ENCODE measurements around the gene RUNDC3A. TPM values are rescaled to one million over a fixed set of nuclear protein-coding genes. Genes with fewer than 3 reads are reported as not detected.

RUNDC3A gene
- total RNA-seq, 2 donors from 2014 or later: 0.81 TPM; not detected in 1

DNA sequence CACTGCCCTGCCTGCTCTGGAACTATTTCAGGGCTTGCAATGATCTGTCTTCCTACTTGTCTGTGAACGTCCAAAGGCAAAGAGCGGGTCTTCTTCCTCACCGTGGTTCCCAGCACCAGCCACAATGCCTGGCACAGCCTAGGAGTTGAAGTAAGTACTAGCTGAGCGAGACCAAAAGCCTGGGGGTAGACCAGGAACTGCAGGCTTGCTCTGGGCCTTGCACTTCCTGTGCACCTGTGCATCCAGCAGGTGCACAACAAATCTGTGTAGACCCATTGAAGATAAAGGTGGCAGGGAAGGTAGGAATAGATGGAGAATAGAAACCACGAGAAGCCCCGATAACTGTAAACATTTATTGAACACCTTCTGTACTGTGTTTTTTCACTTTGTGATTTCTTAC is 50.6 kb downstream of the RUNDC3A start:
- Histone ChIP-seq H3K9me3 (no peaks in the 10 kb centered on the region), H3K4me3 (no peak overlapping the region), H3K4me1 (ENCODE audit: control insufficient read depth in 1 of 2, low read depth in 2 of 2) (peaks cover 7 to 8% of the 10 kb centered on the region in 2 donors), H3K36me3 (no peaks in the 10 kb centered on the region), H3K27me3 (replicated peaks; ENCODE audit: insufficient read depth) (no peaks in the 10 kb centered on the region), H3K27ac (no peak overlapping the region)
- ATAC-seq (ENCODE audit: insufficient number of reproducible peaks, low FRiP score, low read depth) (no peak), DNase-seq (ENCODE audit: low spot score) (no peak)
- TF ChIP-seq, protein P1, sequence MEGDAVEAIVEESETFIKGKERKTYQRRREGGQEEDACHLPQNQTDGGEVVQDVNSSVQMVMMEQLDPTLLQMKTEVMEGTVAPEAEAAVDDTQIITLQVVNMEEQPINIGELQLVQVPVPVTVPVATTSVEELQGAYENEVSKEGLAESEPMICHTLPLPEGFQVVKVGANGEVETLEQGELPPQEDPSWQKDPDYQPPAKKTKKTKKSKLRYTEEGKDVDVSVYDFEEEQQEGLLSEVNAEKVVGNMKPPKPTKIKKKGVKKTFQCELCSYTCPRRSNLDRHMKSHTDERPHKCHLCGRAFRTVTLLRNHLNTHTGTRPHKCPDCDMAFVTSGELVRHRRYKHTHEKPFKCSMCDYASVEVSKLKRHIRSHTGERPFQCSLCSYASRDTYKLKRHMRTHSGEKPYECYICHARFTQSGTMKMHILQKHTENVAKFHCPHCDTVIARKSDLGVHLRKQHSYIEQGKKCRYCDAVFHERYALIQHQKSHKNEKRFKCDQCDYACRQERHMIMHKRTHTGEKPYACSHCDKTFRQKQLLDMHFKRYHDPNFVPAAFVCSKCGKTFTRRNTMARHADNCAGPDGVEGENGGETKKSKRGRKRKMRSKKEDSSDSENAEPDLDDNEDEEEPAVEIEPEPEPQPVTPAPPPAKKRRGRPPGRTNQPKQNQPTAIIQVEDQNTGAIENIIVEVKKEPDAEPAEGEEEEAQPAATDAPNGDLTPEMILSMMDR (IDR thresholded peaks at IDR 0.05): no peak

DNA sequence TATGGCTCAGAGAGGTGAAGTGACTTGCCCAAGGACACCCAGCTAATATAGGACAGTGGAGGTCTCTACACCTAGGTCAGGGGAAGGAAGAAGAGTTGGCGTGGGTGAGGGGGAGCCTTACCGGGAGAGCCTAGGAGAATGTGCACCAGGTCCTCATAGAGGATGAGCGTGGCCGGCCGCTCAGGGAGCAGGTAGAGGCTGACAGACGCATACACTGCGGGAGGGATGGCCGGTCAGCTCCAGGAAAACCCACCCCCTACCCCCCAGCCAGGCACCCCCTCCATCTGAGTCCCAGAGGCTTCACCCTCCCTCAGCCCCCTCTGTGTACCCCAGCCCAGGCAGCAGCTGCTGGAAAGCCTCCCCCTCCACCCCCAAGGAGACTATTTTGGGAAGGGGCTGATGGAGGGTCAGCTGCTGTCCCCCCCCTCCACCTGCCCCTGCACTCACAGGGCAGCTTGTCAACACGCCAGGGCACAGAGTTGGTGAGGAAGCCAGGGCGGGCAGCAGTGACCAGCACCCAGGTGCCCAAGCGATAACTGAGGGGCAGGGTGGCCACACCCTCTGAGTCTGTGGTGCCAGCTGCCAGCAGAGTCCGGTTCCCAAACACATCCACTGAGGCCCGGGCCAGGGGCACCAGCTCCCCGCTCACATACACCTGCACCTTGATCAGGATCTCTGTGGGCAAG is 51.2 kb downstream of the RUNDC3A start:
- no peaks in the 10 kb centered on the region for H3K36me3 ChIP-seq
- H3K9me3 ChIP-seq: no peaks in the 10 kb centered on the region
- DNase-seq (ENCODE audit: low spot score): no peak
- peaks cover under 1% of the 10 kb centered on the region for H3K27me3 ChIP-seq (replicated peaks; ENCODE audit: insufficient read depth)
- H3K27ac ChIP-seq: no peak overlapping the region
- TF ChIP-seq, protein P1 (IDR thresholded peaks at IDR 0.05): no peak
- ATAC-seq (ENCODE audit: insufficient number of reproducible peaks, low FRiP score, low read depth): no peak
- H3K4me1 ChIP-seq (ENCODE audit: control insufficient read depth in 1 of 2, low read depth in 2 of 2): peaks cover 7 to 10% of the 10 kb centered on the region in 2 donors
- H3K4me3 ChIP-seq: no peak overlapping the region

DNA sequence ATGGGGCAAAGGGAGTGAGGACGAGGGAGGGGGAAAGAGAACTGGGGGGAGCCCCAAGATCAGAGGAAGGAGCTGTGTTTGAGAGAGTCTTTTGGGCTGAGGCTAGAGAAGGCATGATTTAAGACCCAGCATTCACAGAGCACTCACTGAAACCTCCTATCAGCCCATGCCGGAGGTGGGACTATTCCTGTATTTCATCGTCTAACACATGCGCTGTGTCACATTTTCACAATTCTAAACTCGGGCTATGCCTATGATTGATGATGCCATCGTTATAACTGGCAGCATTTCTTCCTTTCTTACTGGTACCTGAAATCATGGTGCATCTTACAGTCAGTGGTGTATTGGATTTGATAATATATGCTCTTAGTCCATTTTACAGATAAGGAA is 51.7 kb downstream of the RUNDC3A start:
- TF ChIP-seq, protein P1 (IDR thresholded peaks at IDR 0.05): no peak
- H3K27me3 ChIP-seq (replicated peaks; ENCODE audit: insufficient read depth): peaks cover 5% of the 10 kb centered on the region
- no peak overlapping the region for H3K27ac ChIP-seq
- H3K4me3 ChIP-seq: no peak overlapping the region
- no peak for DNase-seq (ENCODE audit: low spot score)
- no peak for ATAC-seq (ENCODE audit: insufficient number of reproducible peaks, low FRiP score, low read depth)
- H3K9me3 ChIP-seq: no peaks in the 10 kb centered on the region
- peaks cover 7 to 10% of the 10 kb centered on the region in 2 donors for H3K4me1 ChIP-seq (ENCODE audit: control insufficient read depth in 1 of 2, low read depth in 2 of 2)
- H3K36me3 ChIP-seq: no peaks in the 10 kb centered on the region

DNA sequence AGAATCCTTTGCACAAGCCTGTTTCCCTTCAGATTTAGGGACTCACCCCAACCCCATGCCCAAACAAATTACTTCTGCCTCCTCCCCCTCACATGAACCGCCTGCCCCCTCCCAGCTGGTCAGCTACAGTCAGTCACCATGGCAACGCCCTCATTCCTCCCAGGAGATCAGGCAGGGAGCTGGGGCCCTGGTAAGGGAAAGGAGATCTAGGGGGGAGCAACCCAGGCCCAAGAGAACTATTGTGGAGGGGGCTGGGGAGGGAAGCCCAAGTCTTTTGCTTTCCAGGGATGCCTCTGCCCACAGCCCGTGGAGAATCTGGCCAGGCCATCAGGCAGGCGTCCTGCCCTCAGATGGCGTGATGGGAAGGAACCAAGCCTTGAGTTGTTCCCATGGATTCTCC is 52.4 kb downstream of the RUNDC3A start:
- H3K4me3 ChIP-seq: no peak overlapping the region
- no peaks in the 10 kb centered on the region for H3K36me3 ChIP-seq
- H3K27ac ChIP-seq: no peak overlapping the region
- DNase-seq (ENCODE audit: low spot score) (no peak), ATAC-seq (ENCODE audit: insufficient number of reproducible peaks, low FRiP score, low read depth) (no peak)
- H3K27me3 ChIP-seq (replicated peaks; ENCODE audit: insufficient read depth): peaks cover 5% of the 10 kb centered on the region
- peaks cover 7 to 10% of the 10 kb centered on the region in 2 donors for H3K4me1 ChIP-seq (ENCODE audit: control insufficient read depth in 1 of 2, low read depth in 2 of 2)
- TF ChIP-seq, protein P1 (IDR thresholded peaks at IDR 0.05): no peak
- H3K9me3 ChIP-seq: no peaks in the 10 kb centered on the region

DNA sequence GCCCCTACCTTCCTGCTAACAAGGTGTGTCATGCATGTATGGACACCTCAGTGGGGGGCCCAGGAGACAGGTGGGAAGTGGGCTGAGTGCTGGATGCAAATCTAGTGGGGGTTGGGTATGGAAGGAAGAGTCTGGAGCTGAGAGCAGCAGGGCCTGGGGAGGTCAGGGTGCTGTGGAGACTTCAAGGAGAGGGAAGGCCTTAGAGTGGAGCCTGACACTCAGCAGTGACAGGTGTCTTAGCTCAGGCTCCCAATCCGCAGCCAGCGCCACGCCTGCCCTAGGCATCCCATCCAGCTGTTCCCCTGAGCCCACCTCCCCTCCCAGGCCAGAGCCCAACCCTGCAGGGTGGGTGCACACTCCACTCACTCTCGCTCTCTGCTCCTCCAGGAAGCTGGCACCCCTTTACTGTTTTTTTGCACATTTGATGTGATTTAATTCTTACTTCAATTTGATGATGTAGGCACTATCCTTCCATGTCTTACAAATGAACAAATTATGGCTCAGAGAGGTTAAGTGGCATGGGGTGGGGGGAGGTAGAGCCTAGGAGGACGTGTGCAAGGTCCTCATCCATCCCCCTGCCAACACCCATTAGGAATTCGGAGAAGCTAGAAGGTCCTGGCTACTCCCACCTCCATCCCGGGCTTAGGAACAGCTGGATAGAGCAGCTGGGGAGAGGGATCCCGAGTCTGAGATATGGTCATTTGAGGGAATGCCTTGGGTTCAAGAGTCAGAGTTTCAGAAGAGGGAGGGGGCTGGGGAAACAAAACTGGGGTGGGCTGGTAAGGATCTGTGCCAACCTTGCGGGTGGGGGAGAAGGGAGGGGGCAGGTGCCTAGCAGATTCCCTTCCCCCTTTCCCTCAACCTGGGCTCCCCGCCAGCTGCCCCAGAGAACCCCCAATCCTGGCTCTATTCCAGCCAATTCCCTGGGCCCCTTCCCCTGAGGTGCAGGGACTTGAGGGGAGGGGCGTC is 53.2 kb downstream of the RUNDC3A start:
- Histone ChIP-seq H3K27ac (no peak overlapping the region), H3K36me3 (no peaks in the 10 kb centered on the region), H3K4me1 (ENCODE audit: control insufficient read depth in 1 of 2, low read depth in 2 of 2) (peaks cover 7 to 10% of the 10 kb centered on the region in 2 donors), H3K4me3 (no peak overlapping the region), H3K27me3 (replicated peaks; ENCODE audit: insufficient read depth) (peaks cover 5% of the 10 kb centered on the region), H3K9me3 (no peaks in the 10 kb centered on the region)
- DNase-seq (ENCODE audit: low spot score) (no peak), ATAC-seq (ENCODE audit: insufficient number of reproducible peaks, low FRiP score, low read depth) (no peak)
- TF ChIP-seq, protein P1 (IDR thresholded peaks at IDR 0.05): no peak

Measured in thoracic aorta (tissue), 2 donors.